Kidney (tissue), 14 donors: Measurements from ENCODE around the gene CCSER1. TPM values are rescaled to one million over a fixed set of nuclear protein-coding genes. Genes with fewer than 3 reads are reported as not detected.

ENCODE experiments used
- DNase-seq, 5 donors: peaks; one replicate each; pipeline ENCODE4 v3.0.0-alpha.2; 2013 to 2020
- FAIRE-seq: peaks from 2 replicates; lab custom pipeline; 2012; peaks lifted over from hg19 to GRCh38; lab: Jason Lieb, UNC
- H3K27ac ChIP-seq, 2 donors: one replicate each; pipeline ENCODE4 v1.7.0; 2013; ENCODE audit warnings: low read depth in 2 of 2, low read length in 2 of 2, inconsistent platforms in 1 of 2
- H3K27me3 ChIP-seq: one replicate; pipeline ENCODE4 v1.7.1; 2013; ENCODE audit warnings: low read length, inconsistent platforms; ENCODE audit not compliant: control insufficient read depth, insufficient read depth
- H3K36me3 ChIP-seq, 3 donors: one replicate each; pipeline versions ENCODE4 v1.7.0 to v1.7.1; 2013; ENCODE audit warnings: low read length in 3 of 3, control low read depth in 1 of 3, inconsistent platforms in 1 of 3; ENCODE audit not compliant: insufficient read depth in 3 of 3, control insufficient read depth in 2 of 3
- H3K4me1 ChIP-seq, 3 donors: one replicate each; pipeline versions ENCODE4 v1.7.0 to v1.7.1; 2013; ENCODE audit warnings: low read length in 3 of 3, inconsistent platforms in 1 of 3, low read depth in 1 of 3; ENCODE audit not compliant: control insufficient read depth in 2 of 3, insufficient read depth in 2 of 3
- H3K4me3 ChIP-seq, 3 donors: one replicate each; pipeline versions ENCODE4 v1.7.0 to v1.8.1; 2013; ENCODE audit warnings: low read length in 3 of 3, control low read depth in 1 of 3, inconsistent platforms in 1 of 3
- H3K9ac ChIP-seq, 3 donors: one replicate each; pipeline versions ENCODE4 v1.7.0 to v1.7.1; 2013; ENCODE audit warnings: low read length in 3 of 3, control low read depth in 1 of 3, inconsistent platforms in 1 of 3
- H3K9me3 ChIP-seq, 3 donors: one replicate each; pipeline versions ENCODE4 v1.7.0 to v1.7.1; 2013; ENCODE audit warnings: low read length in 3 of 3, control low read depth in 1 of 3, inconsistent platforms in 1 of 3; ENCODE audit not compliant: control insufficient read depth in 2 of 3, insufficient read depth in 1 of 3
- intact Hi-C: fragments of 100-400 bp; cut with DNase I; formaldehyde crosslinking; loops from one replicate; pipeline ENCODE4 v1.11.1; 2022
- polyA plus RNA-seq: library from polyadenylated mRNA; stranded (reverse); fragments of 350-450 nt; fragmentation: Illumina TruSeq; extraction: RNeasy Lipid Tissue Mini Kit (QIAGEN cat#74804); gene quantifications from one replicate; pipeline ENCODE4 v1.2.3, GENCODE V29; 2014; ENCODE audit warnings: low read depth, low replicate concordance; ENCODE audit not compliant: insufficient read depth
- total RNA-seq: library from RNA; stranded (reverse); fragmentation: NEBNext Ultra II Directional; extraction: Animal tissue kit (Norgen Biotek cat#: 25700); gene quantifications from one replicate; pipeline ENCODE4 v1.2.1, GENCODE V29; 2021
- TF ChIP-seq, protein P1 (sequence below): IDR thresholded peaks from 3 replicates; pipeline ENCODE4 v1.5.1; 2012; ENCODE audit warnings: mild to moderate bottlenecking, moderate library complexity, borderline replicate concordance; ENCODE audit not compliant: insufficient read depth; ENCODE audit errors: extremely low read depth
- donor health status: control.
- donor health status: control.
- donor health status: control.
- donor health status: control.
- donor health status: control.
- donor health status: DM: yes; HTN: yes; CAD: no.
- donor health status: Normal renal cell carcinoma (clear cell type).

CCSER1 gene
- total and polyA plus RNA-seq, 2 donors from 2014 or later, result 4.2 to 26.8 TPM

DNA sequence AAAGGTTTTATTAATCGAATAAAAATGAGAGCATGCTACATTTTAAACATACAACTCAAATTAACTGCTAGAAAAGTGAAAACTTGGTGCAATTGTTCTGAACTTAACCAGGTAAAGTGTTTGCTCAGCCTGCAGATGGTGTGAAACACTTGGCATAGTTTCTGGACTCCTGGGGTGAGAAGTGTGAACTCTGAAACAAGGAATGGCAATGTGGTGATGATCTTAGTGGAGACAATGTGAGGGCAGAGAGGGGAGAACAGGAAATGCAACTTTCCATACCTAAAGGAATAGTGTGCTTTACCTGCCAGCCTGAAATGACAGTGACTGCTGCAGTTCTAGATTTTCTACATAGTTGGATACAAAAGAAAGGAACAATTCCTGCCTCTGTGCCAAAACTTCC, 57.4 kb downstream of the CCSER1 start:
- H3K27ac ChIP-seq, result no peak overlapping the region
- no peak for FAIRE-seq

DNA sequence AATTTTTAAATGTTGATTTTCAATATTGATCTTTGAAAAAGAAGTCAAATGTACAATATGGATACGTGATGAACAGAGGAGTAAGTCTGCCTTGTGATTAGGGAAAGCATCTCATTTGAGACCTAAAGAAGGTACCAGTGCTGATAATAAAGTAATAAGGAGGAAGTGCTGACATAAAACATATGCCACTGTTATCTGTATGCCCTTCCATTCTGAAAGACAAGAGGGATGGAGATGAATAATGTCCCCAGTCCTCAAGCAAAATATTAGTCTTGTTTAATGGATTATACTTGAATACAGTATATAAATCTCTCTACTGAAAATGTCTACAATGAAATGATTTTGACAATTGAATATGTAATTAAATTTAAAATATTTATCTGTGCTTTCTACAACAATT, 58.2 kb downstream of the CCSER1 start:
- H3K36me3 ChIP-seq, result no peaks in the 10 kb centered on the region
- no peak for FAIRE-seq

More for the DNA sequence above, 57.4 kb downstream of the CCSER1 start:
- no peak overlapping the region for H3K9ac ChIP-seq
- H3K9me3 ChIP-seq, result no peaks in the 10 kb centered on the region
- TF ChIP-seq, protein P1, sequence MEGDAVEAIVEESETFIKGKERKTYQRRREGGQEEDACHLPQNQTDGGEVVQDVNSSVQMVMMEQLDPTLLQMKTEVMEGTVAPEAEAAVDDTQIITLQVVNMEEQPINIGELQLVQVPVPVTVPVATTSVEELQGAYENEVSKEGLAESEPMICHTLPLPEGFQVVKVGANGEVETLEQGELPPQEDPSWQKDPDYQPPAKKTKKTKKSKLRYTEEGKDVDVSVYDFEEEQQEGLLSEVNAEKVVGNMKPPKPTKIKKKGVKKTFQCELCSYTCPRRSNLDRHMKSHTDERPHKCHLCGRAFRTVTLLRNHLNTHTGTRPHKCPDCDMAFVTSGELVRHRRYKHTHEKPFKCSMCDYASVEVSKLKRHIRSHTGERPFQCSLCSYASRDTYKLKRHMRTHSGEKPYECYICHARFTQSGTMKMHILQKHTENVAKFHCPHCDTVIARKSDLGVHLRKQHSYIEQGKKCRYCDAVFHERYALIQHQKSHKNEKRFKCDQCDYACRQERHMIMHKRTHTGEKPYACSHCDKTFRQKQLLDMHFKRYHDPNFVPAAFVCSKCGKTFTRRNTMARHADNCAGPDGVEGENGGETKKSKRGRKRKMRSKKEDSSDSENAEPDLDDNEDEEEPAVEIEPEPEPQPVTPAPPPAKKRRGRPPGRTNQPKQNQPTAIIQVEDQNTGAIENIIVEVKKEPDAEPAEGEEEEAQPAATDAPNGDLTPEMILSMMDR, result no peak
- H3K36me3 ChIP-seq, result no peaks in the 10 kb centered on the region
- no peaks in the 10 kb centered on the region for H3K27me3 ChIP-seq
- intact Hi-C loops, result no loop called here
- no peak for DNase-seq
- H3K4me3 ChIP-seq, result no peak overlapping the region
- H3K4me1 ChIP-seq, result no peaks in the 10 kb centered on the region

DNA sequence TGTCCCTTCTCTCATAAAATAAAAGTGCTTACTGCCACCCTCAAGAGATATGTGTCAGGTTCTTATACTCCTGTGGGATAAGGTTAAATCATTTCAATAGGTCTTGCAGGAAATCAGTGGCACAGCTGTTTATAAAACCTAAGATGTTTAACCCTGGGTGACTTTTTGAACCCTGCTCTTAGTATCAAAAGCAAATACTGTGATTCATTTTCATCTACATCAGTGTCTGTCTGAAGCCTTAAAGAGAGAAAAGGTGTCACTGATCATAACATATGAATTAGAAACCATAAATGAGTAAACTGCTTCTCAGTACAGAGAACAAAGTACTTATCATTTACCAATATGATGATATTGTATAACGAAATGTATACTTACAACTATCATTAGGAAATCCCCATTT, 59.0 kb downstream of the CCSER1 start:
- intact Hi-C loops, result no loop called here
- Histone ChIP-seq H3K36me3 (no peaks in the 10 kb centered on the region), H3K27me3 (no peaks in the 10 kb centered on the region), H3K4me3 (no peak overlapping the region), H3K27ac (no peak overlapping the region), H3K9ac (no peak overlapping the region), H3K9me3 (no peaks in the 10 kb centered on the region), H3K4me1 (no peaks in the 10 kb centered on the region)
- DNase-seq, result no peak
- FAIRE-seq, result no peak
- TF ChIP-seq, protein P1, result no peak

More for the DNA sequence above, 58.2 kb downstream of the CCSER1 start:
- no peaks in the 10 kb centered on the region for H3K9me3 ChIP-seq
- H3K4me3 ChIP-seq, result no peak overlapping the region
- TF ChIP-seq, protein P1, result no peak
- no peak for DNase-seq
- intact Hi-C loops, result no loop called here
- no peak overlapping the region for H3K9ac ChIP-seq
- no peaks in the 10 kb centered on the region for H3K27me3 ChIP-seq
- no peak overlapping the region for H3K27ac ChIP-seq
- no peaks in the 10 kb centered on the region for H3K4me1 ChIP-seq
